Measurements from ENCODE around the gene VRK3. TPM values are rescaled to one million over a fixed set of nuclear protein-coding genes. Genes with fewer than 3 reads are reported as not detected.
"Not testable (repeated sequence)": the region's sequence is repeated elsewhere in the genome, so short reads cannot be mapped to it uniquely, and the experiment has no call there.

VRK3 gene
- total RNA-seq, 2 experiments from 2014 or later: 52.4 to 61.2 TPM

GRCh38 chr19:49972841-49973240 is 52.3 kb downstream of the VRK3 start:
- ATAC-seq: no peak
- peaks cover 10% of the 10 kb centered on the region for H3K27me3 Mint-ChIP-seq
- no peaks in the 10 kb centered on the region for H3K9me3 Mint-ChIP-seq (ENCODE audit: low read depth)
- intact Hi-C loops (cut with DNase I, micrococcal nuclease): loop anchor here in 1 of 2 experiments (1.0 kb wide), 1 partner anchor 11 kb away; no protein-coding TSS in a partner anchor
- no peak overlapping the region for H3K4me3 Mint-ChIP-seq
- H3K27ac Mint-ChIP-seq: no peak overlapping the region
- H3K4me1 Mint-ChIP-seq: no peaks in the 10 kb centered on the region
- ChIA-PET POLR2A (no interaction called here), CTCF (no interaction called here)
- no peak for DNase-seq
- peaks cover 5% of the 10 kb centered on the region for H3K36me3 Mint-ChIP-seq (ENCODE audit: low read depth)

GRCh38 chr19:49971991-49972411 is 53.2 kb downstream of the VRK3 start:
- CTCF ChIA-PET: interaction anchor here (0.9 kb wide), 1 partner anchor 33 kb away, joined by 3 read pairs; no protein-coding TSS in a partner anchor
- Mint-ChIP-seq H3K27ac (no peak overlapping the region), H3K36me3 (ENCODE audit: low read depth) (peaks cover 5% of the 10 kb centered on the region), H3K4me1 (no peaks in the 10 kb centered on the region), H3K27me3 (peaks cover 12% of the 10 kb centered on the region), H3K9me3 (ENCODE audit: low read depth) (no peaks in the 10 kb centered on the region), H3K4me3 (no peak overlapping the region)
- no peak for DNase-seq
- POLR2A ChIA-PET: no interaction called here
- intact Hi-C loops (cut with DNase I, micrococcal nuclease): loop anchor here in 1 of 2 experiments (1.0 kb wide), 1 partner anchor 12 kb away; no protein-coding TSS in a partner anchor
- ATAC-seq: no peak

GRCh38 chr19:49969355-49969754 is 55.8 kb downstream of the VRK3 start:
- CTCF ChIA-PET; H3K4me1 Mint-ChIP-seq; H3K36me3 Mint-ChIP-seq (ENCODE audit: low read depth); DNase-seq; H3K4me3 Mint-ChIP-seq; ATAC-seq; H3K9me3 Mint-ChIP-seq (ENCODE audit: low read depth); POLR2A ChIA-PET; intact Hi-C loops (cut with DNase I, micrococcal nuclease); H3K27ac Mint-ChIP-seq: not testable (repeated sequence)
- peaks cover 14% of the 10 kb centered on the region for H3K27me3 Mint-ChIP-seq

- H3K36me3 Mint-ChIP-seq (ENCODE audit: low read depth): no peaks in the 10 kb centered on the region
- no peaks in the 10 kb centered on the region for H3K9me3 Mint-ChIP-seq (ENCODE audit: low read depth)
- ATAC-seq (no peak), DNase-seq (no peak)
- ChIA-PET POLR2A (no interaction called here), CTCF (interaction anchor here (0.8 kb wide), 1 partner anchor 15 kb away, joined by 4 read pairs; no protein-coding TSS in a partner anchor)
- peaks cover 15% of the 10 kb centered on the region for H3K27me3 Mint-ChIP-seq
- H3K4me1 Mint-ChIP-seq: no peaks in the 10 kb centered on the region
- intact Hi-C loops (cut with DNase I, micrococcal nuclease): no loop called here
- H3K27ac Mint-ChIP-seq: no peak overlapping the region
- H3K4me3 Mint-ChIP-seq: no peak overlapping the region
Measured at GRCh38 chr19:49968279-49968922, 56.8 kb downstream of the VRK3 start.

GRCh38 chr19:49960980-49961379 is 64.2 kb downstream of the VRK3 start, which contains the start of gene SIGLEC11:
TSS of gene SIGLEC11 (minus strand) at chr19:49961172. CDS start at chr19:49961081, 91 bp downstream.
- H3K36me3 Mint-ChIP-seq (ENCODE audit: low read depth); POLR2A ChIA-PET; ATAC-seq; H3K27ac Mint-ChIP-seq; H3K4me3 Mint-ChIP-seq; intact Hi-C loops (cut with DNase I, micrococcal nuclease); H3K9me3 Mint-ChIP-seq (ENCODE audit: low read depth); H3K4me1 Mint-ChIP-seq; DNase-seq: not testable (repeated sequence)
- peaks cover 10% of the 10 kb centered on the region for H3K27me3 Mint-ChIP-seq
- CTCF ChIA-PET: interaction anchor here (0.6 kb wide), 1 partner anchor 1532 kb away, joined by 3 read pairs; no protein-coding TSS in a partner anchor

GRCh38 chr19:49959892-49960291 is 65.3 kb downstream of the VRK3 start:
- CTCF ChIA-PET; H3K4me1 Mint-ChIP-seq; POLR2A ChIA-PET; H3K36me3 Mint-ChIP-seq (ENCODE audit: low read depth); DNase-seq; H3K9me3 Mint-ChIP-seq (ENCODE audit: low read depth); intact Hi-C loops (cut with DNase I, micrococcal nuclease); ATAC-seq; H3K4me3 Mint-ChIP-seq; H3K27ac Mint-ChIP-seq: not testable (repeated sequence)
- H3K27me3 Mint-ChIP-seq: peaks cover 10% of the 10 kb centered on the region

GRCh38 chr19:49958596-49958995 is 66.6 kb downstream of the VRK3 start:
- ATAC-seq; H3K9me3 Mint-ChIP-seq (ENCODE audit: low read depth); H3K4me1 Mint-ChIP-seq; intact Hi-C loops (cut with DNase I, micrococcal nuclease); DNase-seq; H3K36me3 Mint-ChIP-seq (ENCODE audit: low read depth); POLR2A ChIA-PET; H3K4me3 Mint-ChIP-seq; CTCF ChIA-PET; H3K27ac Mint-ChIP-seq: not testable (repeated sequence)
- H3K27me3 Mint-ChIP-seq: peaks cover 16% of the 10 kb centered on the region

GRCh38 chr19:49958144-49958543 is 67.0 kb downstream of the VRK3 start:
- H3K36me3 Mint-ChIP-seq (ENCODE audit: low read depth); ATAC-seq; DNase-seq; intact Hi-C loops (cut with DNase I, micrococcal nuclease); H3K27ac Mint-ChIP-seq; H3K4me1 Mint-ChIP-seq; H3K9me3 Mint-ChIP-seq (ENCODE audit: low read depth); POLR2A ChIA-PET; H3K4me3 Mint-ChIP-seq: not testable (repeated sequence)
- peaks cover 17% of the 10 kb centered on the region for H3K27me3 Mint-ChIP-seq
- CTCF ChIA-PET: interaction anchor here (0.6 kb wide), 2 partner anchors 46 kb away, joined by 3 read pairs; no protein-coding TSS in a partner anchor

GRCh38 chr19:49957262-49957915 is 67.8 kb downstream of the VRK3 start:
- peaks cover 16% of the 10 kb centered on the region for H3K27me3 Mint-ChIP-seq
- DNase-seq (no peak), ATAC-seq (no peak)
- intact Hi-C loops (cut with DNase I, micrococcal nuclease): no loop called here
- ChIA-PET POLR2A (no interaction called here), CTCF (interaction anchor here (0.6 to 1.1 kb wide), 2 partner anchors 28 to 47 kb away, joined by 3 read pairs; no protein-coding TSS in a partner anchor)
- H3K27ac Mint-ChIP-seq: no peak overlapping the region
- no peaks in the 10 kb centered on the region for H3K36me3 Mint-ChIP-seq (ENCODE audit: low read depth)
- H3K4me1 Mint-ChIP-seq: no peaks in the 10 kb centered on the region
- no peaks in the 10 kb centered on the region for H3K9me3 Mint-ChIP-seq (ENCODE audit: low read depth)
- no peak overlapping the region for H3K4me3 Mint-ChIP-seq

- H3K4me1 Mint-ChIP-seq: no peaks in the 10 kb centered on the region
- no peaks in the 10 kb centered on the region for H3K36me3 Mint-ChIP-seq (ENCODE audit: low read depth)
- H3K27ac Mint-ChIP-seq: no peak overlapping the region
- ChIA-PET POLR2A (no interaction called here), CTCF (interaction anchor here (1.1 kb wide), 1 partner anchor 29 kb away, joined by 3 read pairs; no protein-coding TSS in a partner anchor)
- peaks cover 14% of the 10 kb centered on the region for H3K27me3 Mint-ChIP-seq
- H3K4me3 Mint-ChIP-seq: no peak overlapping the region
- intact Hi-C loops (cut with DNase I, micrococcal nuclease): no loop called here
- ATAC-seq: no peak
- DNase-seq: no peak
- no peaks in the 10 kb centered on the region for H3K9me3 Mint-ChIP-seq (ENCODE audit: low read depth)
Measured at GRCh38 chr19:49956115-49956495, 69.1 kb downstream of the VRK3 start.

GRCh38 chr19:49954933-49955332 is 70.2 kb downstream of the VRK3 start:
- no peaks in the 10 kb centered on the region for H3K9me3 Mint-ChIP-seq (ENCODE audit: low read depth)
- H3K27me3 Mint-ChIP-seq: peaks cover 18% of the 10 kb centered on the region
- ChIA-PET CTCF (interaction anchor here (1.6 kb wide), 1 partner anchor 181 kb away, joined by 3 read pairs; no protein-coding TSS in a partner anchor), POLR2A (no interaction called here)
- no peak overlapping the region for H3K4me3 Mint-ChIP-seq
- no peak overlapping the region for H3K27ac Mint-ChIP-seq
- H3K4me1 Mint-ChIP-seq: no peaks in the 10 kb centered on the region
- DNase-seq: no peak
- ATAC-seq: no peak
- intact Hi-C loops (cut with DNase I, micrococcal nuclease): no loop called here
- H3K36me3 Mint-ChIP-seq (ENCODE audit: low read depth): no peaks in the 10 kb centered on the region
